ENCODE results near the gene MIER2.

The MIER2 gene

DNA sequence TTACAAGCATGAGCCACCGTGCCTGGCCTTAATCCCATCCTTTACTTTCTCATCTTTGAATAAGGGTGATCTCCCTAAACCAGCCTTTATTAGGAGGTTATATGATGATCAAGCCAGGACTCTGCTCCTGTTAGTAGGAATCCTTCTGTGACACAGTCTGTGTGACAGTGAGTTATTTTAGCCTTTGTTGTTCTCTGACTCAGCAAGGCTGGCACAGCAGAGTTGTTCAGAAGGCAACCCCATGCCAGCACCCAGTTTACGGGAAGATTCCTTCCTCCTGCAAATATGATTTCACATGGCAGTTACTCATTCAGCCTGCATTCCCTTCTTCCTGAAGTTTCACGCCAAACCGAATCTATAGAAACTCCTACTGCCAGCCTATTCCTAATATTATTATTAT lies 10.5 kb upstream of the MIER2 start:
- no peak overlapping the region for H3K4me3 ChIP-seq (ENCODE audit: low read length)
- TF ChIP-seq, protein P1, sequence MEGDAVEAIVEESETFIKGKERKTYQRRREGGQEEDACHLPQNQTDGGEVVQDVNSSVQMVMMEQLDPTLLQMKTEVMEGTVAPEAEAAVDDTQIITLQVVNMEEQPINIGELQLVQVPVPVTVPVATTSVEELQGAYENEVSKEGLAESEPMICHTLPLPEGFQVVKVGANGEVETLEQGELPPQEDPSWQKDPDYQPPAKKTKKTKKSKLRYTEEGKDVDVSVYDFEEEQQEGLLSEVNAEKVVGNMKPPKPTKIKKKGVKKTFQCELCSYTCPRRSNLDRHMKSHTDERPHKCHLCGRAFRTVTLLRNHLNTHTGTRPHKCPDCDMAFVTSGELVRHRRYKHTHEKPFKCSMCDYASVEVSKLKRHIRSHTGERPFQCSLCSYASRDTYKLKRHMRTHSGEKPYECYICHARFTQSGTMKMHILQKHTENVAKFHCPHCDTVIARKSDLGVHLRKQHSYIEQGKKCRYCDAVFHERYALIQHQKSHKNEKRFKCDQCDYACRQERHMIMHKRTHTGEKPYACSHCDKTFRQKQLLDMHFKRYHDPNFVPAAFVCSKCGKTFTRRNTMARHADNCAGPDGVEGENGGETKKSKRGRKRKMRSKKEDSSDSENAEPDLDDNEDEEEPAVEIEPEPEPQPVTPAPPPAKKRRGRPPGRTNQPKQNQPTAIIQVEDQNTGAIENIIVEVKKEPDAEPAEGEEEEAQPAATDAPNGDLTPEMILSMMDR (IDR thresholded peaks at IDR 0.05; ENCODE audit: insufficient read depth, low read depth, low read length, missing control alignments) = no peak
- peak; percentile 18 for DNase-seq (ENCODE audit: low read depth)

DNA sequence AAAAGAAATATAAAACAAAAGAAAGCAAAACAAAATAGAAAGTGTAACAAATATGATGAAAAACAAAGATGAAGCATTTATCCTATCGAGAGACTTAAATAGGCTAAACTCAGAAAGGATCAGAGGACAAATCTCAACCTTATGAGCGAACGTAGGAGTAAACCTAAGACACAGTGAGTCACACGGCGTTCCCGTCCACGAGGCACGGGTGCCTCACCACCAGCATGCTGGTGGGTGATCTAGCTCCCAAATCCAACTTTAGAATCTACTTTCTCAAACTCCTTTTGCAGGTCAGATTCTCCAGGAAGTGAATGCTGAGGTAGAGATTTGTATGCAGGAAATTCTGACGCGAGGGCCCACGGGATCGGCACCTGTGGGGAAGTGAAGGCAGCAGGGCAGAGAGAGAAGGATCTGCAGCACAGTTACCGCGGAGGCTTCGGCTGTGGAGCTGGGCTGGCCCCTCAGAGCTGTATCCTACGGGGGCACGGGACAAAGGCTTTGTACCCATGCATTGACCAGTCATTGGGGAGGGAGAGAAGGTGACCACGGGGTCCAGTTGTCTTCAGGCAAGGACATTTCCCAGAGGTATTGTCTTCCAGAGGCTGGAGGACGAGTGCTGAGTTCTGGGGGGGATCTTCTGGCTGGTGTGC lies 7.5 kb upstream of the MIER2 start:
- no peak for DNase-seq (ENCODE audit: low read depth)
- H3K4me3 ChIP-seq (ENCODE audit: low read length) = no peak overlapping the region
- TF ChIP-seq, protein P1 (IDR thresholded peaks at IDR 0.05; ENCODE audit: insufficient read depth, low read depth, low read length, missing control alignments) = no peak

DNA sequence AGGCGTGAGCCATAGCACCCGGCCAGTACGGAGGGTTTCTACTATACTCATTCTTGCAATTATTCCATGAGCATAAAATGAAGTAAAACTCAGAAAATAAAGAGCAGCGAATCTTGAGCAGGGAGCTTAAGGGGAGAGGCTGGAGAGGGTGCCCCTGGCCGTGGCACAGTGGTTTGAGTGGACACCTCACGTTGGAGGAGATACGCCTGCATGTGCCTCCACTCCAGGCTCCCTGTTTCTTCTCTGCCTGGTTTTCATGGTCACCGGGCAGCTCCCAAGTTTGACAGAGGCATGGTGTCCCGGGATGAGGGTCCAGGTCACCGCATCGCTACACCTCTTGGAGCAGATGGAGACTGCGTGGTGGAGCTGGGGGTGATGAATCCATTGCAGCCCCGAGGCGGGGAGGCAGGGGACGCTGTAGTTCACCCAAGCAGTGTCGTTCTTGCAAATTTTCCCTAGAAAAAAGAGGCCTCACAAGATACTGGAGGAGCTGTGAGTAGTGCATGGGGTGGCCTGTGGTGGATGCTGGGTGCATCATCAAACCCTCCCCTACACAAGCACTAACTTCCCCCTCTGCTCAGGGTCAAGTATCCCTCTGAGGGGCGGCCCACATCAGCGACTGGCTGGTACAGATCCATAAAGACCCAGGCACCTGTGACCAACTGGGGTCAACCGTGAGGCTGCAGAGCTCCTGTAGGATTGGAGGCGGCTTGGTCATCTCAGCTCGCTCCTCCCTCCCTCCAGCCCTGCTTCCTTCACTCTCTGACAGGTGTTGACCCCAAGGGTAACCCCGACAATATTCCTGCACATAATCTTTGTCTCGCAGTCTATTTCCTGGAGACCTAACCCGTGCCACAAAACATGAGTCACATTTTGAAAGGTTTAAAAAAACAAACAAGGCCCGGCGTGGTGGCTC lies 3.6 kb upstream of the MIER2 start:
- TF ChIP-seq, protein P1 (IDR thresholded peaks at IDR 0.05; ENCODE audit: insufficient read depth, low read depth, low read length, missing control alignments) = no peak
- H3K4me3 ChIP-seq (ENCODE audit: low read length) = no peak overlapping the region
- no peak for DNase-seq (ENCODE audit: low read depth)

DNA sequence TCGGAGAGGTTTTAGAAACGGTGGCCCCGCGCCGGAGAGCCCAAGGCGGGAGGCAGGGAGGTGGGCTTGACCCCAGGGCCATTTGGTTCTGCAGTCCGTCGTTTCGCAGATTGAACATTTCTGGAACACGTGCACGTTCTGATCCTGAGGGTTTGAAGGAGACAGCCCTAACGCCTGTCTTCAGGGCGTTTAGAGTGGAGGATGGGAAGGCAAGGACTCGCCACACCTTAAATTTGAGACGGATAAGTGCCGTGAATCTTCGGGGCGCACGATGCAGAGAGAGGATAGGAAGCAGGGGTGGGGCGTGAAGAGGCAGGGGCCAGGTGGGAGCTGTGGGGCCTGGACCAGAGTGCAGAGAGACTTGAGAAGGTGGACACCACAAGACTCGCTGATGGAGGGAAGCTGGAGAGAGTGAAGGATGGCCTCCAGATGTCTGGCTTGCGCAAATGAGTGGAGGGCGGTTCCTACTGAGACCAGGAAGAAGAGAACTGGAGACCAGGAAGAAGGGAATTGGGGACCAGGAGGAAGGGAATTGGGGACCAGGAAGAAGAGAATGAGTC lies 804 bp upstream of the MIER2 start:
- peak overlapping the region; percentile 45 for H3K4me3 ChIP-seq (ENCODE audit: low read length)
- TF ChIP-seq, protein P1 (IDR thresholded peaks at IDR 0.05; ENCODE audit: insufficient read depth, low read depth, low read length, missing control alignments) = no peak
- DNase-seq (ENCODE audit: low read depth) = no peak

DNA sequence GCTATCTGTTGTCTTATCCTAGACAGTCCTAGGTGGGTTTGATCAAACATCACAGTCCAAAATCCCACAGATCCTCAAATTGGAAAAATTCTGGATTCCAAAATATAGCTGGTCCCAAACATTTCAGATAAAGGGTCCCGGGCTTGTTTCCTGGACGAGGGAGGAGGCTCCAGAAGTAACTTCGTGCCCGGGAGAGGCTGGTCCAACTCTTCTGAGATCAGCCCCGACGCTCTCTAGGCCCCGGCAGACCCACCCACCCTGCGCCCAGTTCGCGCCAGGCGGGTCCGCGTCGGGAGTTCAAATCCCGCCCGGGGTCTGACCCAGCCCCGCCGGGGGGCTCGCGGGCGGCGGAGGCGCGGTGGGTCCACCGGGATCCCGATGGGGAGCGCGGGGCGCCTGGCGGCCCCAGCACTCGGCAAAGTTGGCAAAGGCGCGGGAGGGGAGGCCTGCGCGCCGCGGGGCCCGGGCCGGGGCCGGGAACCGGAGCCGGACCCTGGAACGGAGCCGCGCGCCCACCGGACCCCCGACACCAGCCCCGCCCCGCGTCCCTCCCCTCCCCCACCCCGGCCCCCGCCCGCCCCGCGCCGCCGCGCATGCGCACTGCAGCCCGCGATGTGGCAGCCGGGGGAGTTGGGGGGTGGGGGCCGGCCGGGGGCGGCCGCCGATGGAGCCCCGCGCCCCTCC lies 513 bp downstream of the MIER2 start:
- TF ChIP-seq, protein P1 (IDR thresholded peaks at IDR 0.05; ENCODE audit: insufficient read depth, low read depth, low read length, missing control alignments) = no peak
- peak; percentile 14 for DNase-seq (ENCODE audit: low read depth)
- H3K4me3 ChIP-seq (ENCODE audit: low read length) = peak overlapping the region; percentile 58

DNA sequence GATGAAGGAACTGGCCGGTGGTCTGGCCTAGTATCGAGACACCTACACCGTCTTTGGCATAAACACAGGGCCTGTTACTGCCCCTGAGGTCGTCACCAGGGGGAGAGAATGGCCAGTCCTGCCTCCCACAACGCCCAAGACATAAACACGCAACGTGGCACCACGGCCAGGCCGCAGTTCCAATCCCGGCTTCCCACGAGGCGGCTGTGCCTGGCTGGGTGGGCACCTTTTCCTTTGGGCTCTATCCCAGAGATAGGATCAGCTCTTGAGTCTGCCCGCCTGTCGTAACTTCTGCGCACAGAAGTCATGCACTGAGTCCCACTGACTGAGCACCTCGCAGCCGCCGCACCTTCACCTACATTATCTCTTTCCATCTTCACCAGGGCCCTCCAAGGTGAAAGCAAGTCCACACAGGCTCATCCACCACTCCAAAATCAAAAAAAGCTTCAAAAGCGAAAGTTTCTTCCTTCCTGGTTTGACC lies 1.1 kb downstream of the MIER2 start:
- H3K4me3 ChIP-seq (ENCODE audit: low read length) = peak overlapping the region; percentile 58
- DNase-seq (ENCODE audit: low read depth) = peak; percentile 51
- TF ChIP-seq, protein P1 (IDR thresholded peaks at IDR 0.05; ENCODE audit: insufficient read depth, low read depth, low read length, missing control alignments) = no peak

Data from epithelial cell of esophagus (primary cell).